Stimulated activated CD8-positive, alpha-beta memory T cell treated with anti-CD3 and anti-CD28 coated beads, Interleukin-4, amount 100 ng/mL, for 24 hours (primary cell): ENCODE measurements around the gene IVL.

Experiments used
- DNase-seq: peaks from one replicate; pipeline ENCODE4 v3.0.0-alpha.2; 2020; ENCODE audit warnings: low read depth

IVL gene

DNA sequence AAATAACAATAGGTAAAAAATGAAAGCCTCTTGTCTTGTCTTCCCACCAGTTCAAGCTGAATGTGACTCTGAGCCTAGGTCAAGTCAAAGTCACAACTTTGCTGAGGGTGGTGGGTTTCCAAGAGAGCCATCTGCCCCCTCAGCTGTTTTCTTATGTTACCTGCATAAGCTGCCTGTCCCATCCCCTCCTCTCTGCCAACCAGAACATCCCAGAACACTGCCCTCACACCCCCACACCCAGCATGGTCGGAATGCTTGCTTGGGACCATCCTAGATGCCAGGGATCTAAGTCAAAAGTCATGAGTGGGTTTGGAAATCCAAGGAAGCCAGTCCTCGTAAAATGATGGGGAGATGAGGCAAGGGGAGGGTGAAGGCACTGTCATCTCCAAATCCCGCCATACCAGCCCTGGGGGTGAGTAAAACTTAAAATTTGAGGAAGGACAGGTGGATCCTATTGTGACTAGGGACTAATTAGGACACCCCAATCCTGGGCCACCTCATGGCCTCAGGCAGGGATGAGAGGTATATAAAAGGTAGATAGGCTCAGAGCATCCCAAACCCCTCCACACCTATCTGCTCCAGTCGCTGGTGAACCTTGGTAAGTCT, 38.4 kb downstream of the IVL start, which contains the start of gene SPRR5:
Gene SPRR5, plus strand, starts transcription at position 556 of the 606 bp plus-strand sequence. CDS start 1,349 bp downstream, outside the sequence.
- no peak for DNase-seq

DNA sequence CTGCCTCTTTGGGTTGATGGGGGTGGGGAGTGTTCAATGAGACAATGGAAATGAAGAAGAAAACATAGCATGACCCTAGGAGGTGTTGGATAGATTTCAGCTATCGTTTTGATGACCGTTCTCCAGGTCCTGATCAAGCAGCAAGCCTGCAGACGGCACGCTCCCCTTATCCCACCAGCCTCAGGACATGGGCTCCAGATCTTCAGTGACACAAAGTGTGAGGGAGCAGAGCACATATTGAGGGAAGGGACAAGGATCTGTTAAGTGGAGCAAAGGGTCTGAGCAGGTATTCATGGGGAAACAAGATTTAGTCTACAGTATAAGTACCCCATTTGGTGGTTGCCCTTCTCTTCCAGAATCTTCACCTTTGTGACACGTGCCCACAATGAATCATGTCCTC, 43.4 kb downstream of the IVL start:
- no peak for DNase-seq

DNA sequence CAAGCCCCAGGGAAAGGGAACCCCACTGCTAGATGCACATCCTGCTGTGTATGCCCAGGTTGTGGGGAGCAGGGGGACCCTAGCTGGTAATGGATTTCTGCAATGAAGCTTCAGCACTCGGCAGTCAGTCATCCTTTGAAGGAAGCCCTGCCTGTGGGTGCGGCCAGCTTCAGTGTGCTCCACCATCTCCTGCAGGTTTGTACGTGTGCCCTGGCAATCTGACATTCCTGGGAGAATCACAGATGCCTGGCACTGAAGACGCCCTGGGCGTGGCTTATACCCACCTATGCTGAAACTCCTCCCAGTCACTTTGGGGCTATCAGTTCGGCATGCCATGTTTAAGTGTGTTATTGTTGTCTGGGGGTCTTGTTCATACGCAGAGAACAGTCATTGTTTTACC, 45.4 kb downstream of the IVL start:
- DNase-seq = no peak

DNA sequence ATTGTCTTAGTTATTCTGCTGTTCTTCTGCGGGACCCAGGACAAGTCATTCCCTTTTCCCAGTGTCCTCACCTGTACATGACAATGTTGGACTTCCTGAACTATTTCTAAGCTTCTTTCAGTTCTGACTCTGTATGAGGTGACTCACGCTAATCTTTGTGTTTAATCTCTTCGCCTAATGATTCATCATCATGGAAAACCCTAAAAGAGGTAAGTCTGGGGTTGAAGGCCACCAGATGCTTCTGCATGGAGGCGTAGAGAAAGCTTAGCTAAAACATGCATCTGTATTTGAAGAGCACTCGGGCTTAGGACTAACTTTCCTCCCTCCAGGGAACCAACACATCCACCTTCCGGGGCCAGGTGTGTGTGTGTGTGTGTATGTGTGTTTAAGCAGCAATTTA, 46.1 kb downstream of the IVL start:
- DNase-seq = no peak

DNA sequence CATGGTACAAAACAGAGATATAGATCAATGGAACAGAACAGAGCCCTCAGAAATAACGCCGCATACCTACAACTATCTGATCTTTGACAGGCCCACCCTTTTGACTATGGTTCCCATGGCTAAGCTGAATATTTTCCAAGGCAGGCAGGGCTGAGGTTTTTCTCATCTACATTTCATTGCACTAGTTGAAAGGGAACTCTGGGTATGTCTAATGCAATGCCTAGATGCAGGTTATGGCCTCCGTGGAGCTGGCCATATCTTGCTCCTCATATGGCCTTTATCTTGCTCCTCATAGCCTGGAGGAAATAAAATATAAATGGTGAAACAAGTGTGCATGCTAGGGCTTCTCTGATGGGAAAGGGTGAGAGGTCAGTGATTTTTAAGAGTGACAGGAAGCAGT, 49.2 kb downstream of the IVL start:
- DNase-seq = no peak

DNA sequence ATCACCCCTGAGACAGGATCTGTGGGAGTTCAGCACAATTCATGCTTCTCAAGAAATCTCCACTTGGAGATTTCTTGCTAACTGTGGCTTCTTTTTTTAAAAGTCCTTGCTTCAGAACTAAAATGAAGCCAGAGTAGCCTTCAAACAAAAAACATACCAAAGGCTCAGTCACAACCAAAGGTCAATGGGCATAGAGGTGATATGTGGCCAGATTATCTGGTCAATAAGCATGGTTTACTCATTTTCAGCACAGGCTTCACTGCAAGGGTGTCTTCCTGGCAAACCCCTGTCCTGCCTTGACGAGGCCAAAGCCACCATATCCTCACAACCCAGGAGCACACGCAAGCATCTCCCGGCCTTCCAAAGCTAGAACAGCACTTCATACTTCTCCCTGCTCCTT, 50.9 kb downstream of the IVL start:
- DNase-seq = no peak

DNA sequence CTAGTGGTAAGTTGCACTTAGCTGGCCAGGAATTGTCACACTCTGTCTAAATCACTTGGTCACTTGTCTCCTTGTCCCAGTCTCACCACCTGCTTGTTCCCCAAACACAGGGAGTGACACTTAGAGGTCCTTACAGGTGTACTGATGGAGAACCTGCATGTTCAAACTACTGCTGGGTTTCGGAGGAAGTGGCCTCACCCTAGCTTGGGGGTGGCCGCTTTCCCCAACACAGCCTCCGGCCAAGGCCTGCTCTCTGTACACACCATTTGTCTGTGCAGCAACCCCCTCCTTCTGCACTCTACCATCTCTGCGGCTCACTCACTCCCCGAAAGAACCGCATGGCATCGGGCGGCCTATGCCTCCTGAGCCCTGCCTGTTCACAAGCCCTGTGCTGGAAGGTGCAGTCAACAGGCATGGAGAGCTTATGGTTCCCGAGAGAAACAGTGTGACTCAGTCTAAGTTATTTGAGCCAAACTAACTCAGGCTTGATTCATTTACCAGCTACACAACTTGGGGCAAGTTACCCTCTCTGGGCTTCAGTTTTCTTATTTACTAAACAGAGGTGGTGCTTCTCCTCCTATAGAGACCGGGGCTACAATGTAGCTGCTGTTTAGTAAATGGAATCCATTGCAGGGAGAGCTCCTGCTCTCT, 51.6 kb downstream of the IVL start:
- no peak for DNase-seq

DNA sequence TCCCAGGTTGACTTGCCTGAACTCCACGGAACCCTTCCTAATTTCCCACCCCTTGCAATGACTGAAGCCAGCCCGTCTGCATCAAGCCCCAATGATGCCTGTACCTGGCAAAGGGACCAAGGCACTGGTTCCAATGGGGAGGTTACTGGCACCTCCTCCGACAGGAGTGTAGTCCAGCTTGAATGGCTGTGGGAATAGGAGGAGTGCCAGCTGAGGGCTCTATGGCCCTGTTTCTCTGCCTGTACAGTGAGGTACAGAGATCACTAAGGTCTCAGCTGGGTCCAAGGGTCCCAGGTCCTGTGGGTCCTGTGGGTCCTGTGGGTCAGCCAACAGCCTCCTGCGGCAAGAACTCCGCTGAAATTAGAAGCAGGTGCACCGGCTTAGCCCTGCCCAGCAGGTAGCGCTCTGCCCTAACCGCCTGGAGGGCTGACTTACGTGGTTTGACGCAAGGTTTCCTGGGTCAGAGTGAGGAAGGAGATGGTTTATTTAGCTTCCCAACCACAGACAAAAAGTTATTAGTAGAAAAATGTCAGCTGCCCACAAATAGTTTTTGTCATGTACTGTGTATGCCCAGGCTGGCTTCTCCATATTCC, 52.2 kb downstream of the IVL start:
- DNase-seq = no peak
